ENCODE data around the gene NLK.
"Not testable (repeated sequence)": the region's sequence is repeated elsewhere in the genome, so short reads cannot be mapped to it uniquely, and the experiment has no call there.

The NLK gene

GRCh38 chr17:28155405-28155804, 112.9 kb downstream of the NLK start:
- not testable (repeated sequence) for DNase-seq (ENCODE audit: low spot score)

GRCh38 chr17:28159004-28159403, 116.5 kb downstream of the NLK start:
- DNase-seq (ENCODE audit: low spot score): no peak

- no peak for DNase-seq (ENCODE audit: low spot score)
These were observed 117.4 kb downstream of the NLK start for GRCh38 chr17:28159924-28160323.

GRCh38 chr17:28160610-28161009, 118.1 kb downstream of the NLK start:
- no peak for DNase-seq (ENCODE audit: low spot score)

GRCh38 chr17:28161311-28161710, 118.8 kb downstream of the NLK start:
- DNase-seq (ENCODE audit: low spot score): no peak

- DNase-seq (ENCODE audit: low spot score): no peak
These were observed 124.0 kb downstream of the NLK start for GRCh38 chr17:28166478-28166877.

GRCh38 chr17:28169621-28170349, 127.3 kb downstream of the NLK start:
- DNase-seq (ENCODE audit: low spot score): no peak

GRCh38 chr17:28170771-28171170, 128.3 kb downstream of the NLK start:
- no peak for DNase-seq (ENCODE audit: low spot score)

- no peak for DNase-seq (ENCODE audit: low spot score)
These were observed 130.6 kb downstream of the NLK start for GRCh38 chr17:28173031-28173561.

GRCh38 chr17:28173801-28174200, 131.3 kb downstream of the NLK start:
- DNase-seq (ENCODE audit: low spot score): no peak

GRCh38 chr17:28174352-28175046, 132.0 kb downstream of the NLK start:
- no peak for DNase-seq (ENCODE audit: low spot score)

GRCh38 chr17:28177351-28177750, 134.9 kb downstream of the NLK start:
- no peak for DNase-seq (ENCODE audit: low spot score)

- no peak for DNase-seq (ENCODE audit: low spot score)
These were observed 136.3 kb downstream of the NLK start for GRCh38 chr17:28178800-28179199.

GRCh38 chr17:28180449-28180848, 138.0 kb downstream of the NLK start:
- no peak for DNase-seq (ENCODE audit: low spot score)

- DNase-seq (ENCODE audit: low spot score): no peak
These were observed 139.1 kb downstream of the NLK start for GRCh38 chr17:28181568-28181967.

GRCh38 chr17:28182559-28182958, 140.1 kb downstream of the NLK start:
- DNase-seq (ENCODE audit: low spot score): no peak

- DNase-seq (ENCODE audit: low spot score): no peak
These were observed 143.2 kb downstream of the NLK start for GRCh38 chr17:28185658-28186057.

- not testable (repeated sequence) for DNase-seq (ENCODE audit: low spot score)
These were observed 144.0 kb downstream of the NLK start for GRCh38 chr17:28186472-28186871.

GRCh38 chr17:28187931-28188330, 145.5 kb downstream of the NLK start:
- no peak for DNase-seq (ENCODE audit: low spot score)

GRCh38 chr17:28188841-28189263, 146.4 kb downstream of the NLK start:
- DNase-seq (ENCODE audit: low spot score): no peak

- no peak for DNase-seq (ENCODE audit: low spot score)
These were observed 147.2 kb downstream of the NLK start for GRCh38 chr17:28189667-28190066.

GRCh38 chr17:28191018-28191417, 148.5 kb downstream of the NLK start:
- no peak for DNase-seq (ENCODE audit: low spot score)

- no peak for DNase-seq (ENCODE audit: low spot score)
These were observed 150.8 kb downstream of the NLK start for GRCh38 chr17:28193241-28193640.
